OCI-LY7 (cell line): ENCODE measurements around the gene MSLN. TPM values are rescaled to one million over a fixed set of nuclear protein-coding genes. Genes with fewer than 3 reads are reported as not detected.

ENCODE experiments used
- BruUV-seq: library from RNA; stranded (reverse); fragments of 400-500 nt; replicated peaks from 2 replicates; lab custom pipeline; 2021; lab: Mats Ljungman, UMichigan
- CTCF ChIA-PET: fragments of 300-600 bp; sonication (Branson Sonifier 250); formaldehyde crosslinking; loops from one replicate; lab custom pipeline; 2022; ENCODE audit warnings: antibody characterized with exemption; ENCODE audit not compliant: unreplicated experiment; lab: Charles Lee
- POLR2A ChIA-PET: fragments of 300-600 bp; sonication (Branson Sonifier 250); formaldehyde crosslinking; loops from one replicate; lab custom pipeline; 2022; ENCODE audit warnings: antibody characterized with exemption; lab: Charles Lee
- DNase-seq: peaks from one replicate; pipeline ENCODE4 v3.0.0-alpha.2; 2015; ENCODE audit warnings: low spot score
- H2AFZ ChIP-seq: fragments of 200-600 bp; sonication (generic), shearing (Covaris generic); 2 replicates; pipeline ENCODE4 v1.6.1; 2014; ENCODE audit warnings: mild to moderate bottlenecking, antibody characterized with exemption, low read length, moderate library complexity
- H3K27ac ChIP-seq: fragments of 200-600 bp; sonication (generic); 2 replicates; pipeline ENCODE4 v1.5.1; 2014; ENCODE audit warnings: mixed run types, low read depth, mild to moderate bottlenecking, moderate library complexity, low read length, inconsistent platforms; ENCODE audit not compliant: poor library complexity, severe bottlenecking
- H3K36me3 ChIP-seq: fragments of 200-600 bp; sonication (generic); 2 replicates; pipeline ENCODE4 v1.6.1; 2014; ENCODE audit warnings: mild to moderate bottlenecking, antibody characterized with exemption, low read length, moderate library complexity, mixed read lengths; ENCODE audit not compliant: insufficient read depth
- H3K4me1 ChIP-seq: fragments of 200-600 bp; sonication (generic); 2 replicates; pipeline ENCODE4 v1.5.1; 2014; ENCODE audit warnings: mild to moderate bottlenecking, low read length; ENCODE audit not compliant: insufficient read depth, poor library complexity, severe bottlenecking
- H3K4me2 ChIP-seq: fragments of 200-600 bp; sonication (generic); 2 replicates; pipeline ENCODE4 v1.6.1; 2014; ENCODE audit warnings: mild to moderate bottlenecking, low read length
- H3K4me3 ChIP-seq: fragments of 200-600 bp; sonication (generic); 2 replicates; pipeline ENCODE4 v1.5.1; 2014; ENCODE audit warnings: mild to moderate bottlenecking, low read depth, low read length; ENCODE audit not compliant: poor library complexity, severe bottlenecking
- H3K79me2 ChIP-seq: fragments of 200-600 bp; sonication (generic); 2 replicates; pipeline ENCODE4 v1.6.1; 2016; ENCODE audit warnings: low read depth, mild to moderate bottlenecking, low read length, moderate library complexity, mixed read lengths; ENCODE audit not compliant: insufficient read depth
- H3K9me2 ChIP-seq: fragments of 200-600 bp; sonication (generic); 2 replicates; pipeline ENCODE4 v1.6.1; 2016; ENCODE audit warnings: mild to moderate bottlenecking, low read length, mixed read lengths; ENCODE audit not compliant: insufficient read depth
- H3K9me3 ChIP-seq: fragments of 200-600 bp; sonication (generic); 2 replicates; pipeline ENCODE4 v1.6.1; 2014; ENCODE audit warnings: mild to moderate bottlenecking, mixed run types, low read length, mixed read lengths
- H4K20me1 ChIP-seq: fragments of 200-600 bp; sonication (generic); 2 replicates; pipeline ENCODE4 v1.6.1; 2014; ENCODE audit warnings: mild to moderate bottlenecking, antibody characterized with exemption, low read length, moderate library complexity, mixed read lengths; ENCODE audit not compliant: insufficient read depth
- CTCF ChIP-seq: fragments of 200-600 bp; sonication (generic); conservative IDR thresholded peaks from 2 replicates; pipeline ENCODE4 v1.5.1; 2014; ENCODE audit warnings: mild to moderate bottlenecking, antibody characterized with exemption, low read length, moderate library complexity, mixed read lengths
- EZH2phosphoT487 ChIP-seq: fragments of 200-600 bp; sonication (generic); IDR thresholded peaks from 2 replicates; pipeline ENCODE4 v1.6.1; 2018; ENCODE audit warnings: low read depth, borderline replicate concordance, mild to moderate bottlenecking, mixed run types, antibody characterized with exemption, low read length, moderate library complexity, mixed read lengths
- intact Hi-C: fragments of 100-400 bp; cut with micrococcal nuclease; formaldehyde crosslinking; loops from one replicate; pipeline ENCODE4 v1.10.0; 2022; ENCODE audit not compliant: unreplicated experiment
- total RNA-seq, 2 experiments: library from RNA; depleted of rRNA in 1 of 2; stranded (reverse); fragments of >200 nt in 1 of 2; shearing (Covaris generic) in 1 of 2; gene quantifications; 2 replicates each; pipeline ENCODE4 v1.2.3, GENCODE V29; 2014 to 2022

The MSLN gene
- total RNA-seq, 2 experiments from 2014 or later: 0.13 to 0.44 TPM

- no peak overlapping the region for H2AFZ ChIP-seq
- H3K9me2 ChIP-seq: no peaks in the 10 kb centered on the region
- intact Hi-C loops: no loop called here
- no peak for TF ChIP-seq CTCF
- TF ChIP-seq EZH2phosphoT487: no peak
- CTCF ChIA-PET: interaction anchor here (0.6 kb wide), 1 partner anchor 212 kb away, joined by 3 read pairs; no protein-coding TSS in a partner anchor
- no peaks in the 10 kb centered on the region for H4K20me1 ChIP-seq
- no peaks in the 10 kb centered on the region for H3K79me2 ChIP-seq
- POLR2A ChIA-PET: interaction anchor here (0.9 kb wide), 1 partner anchor 168 kb away, joined by 3 read pairs; no protein-coding TSS in a partner anchor
- H3K4me1 ChIP-seq: no peaks in the 10 kb centered on the region
- H3K36me3 ChIP-seq: no peaks in the 10 kb centered on the region
- no peak overlapping the region for H3K4me2 ChIP-seq
- H3K9me3 ChIP-seq: no peaks in the 10 kb centered on the region
- H3K4me3 ChIP-seq: no peak overlapping the region
- no TSS peak for BruUV-seq
- DNase-seq: no peak
- H3K27ac ChIP-seq: no peak overlapping the region
These were observed 43.9 kb downstream of the MSLN start for GRCh38 chr16:804193-805048.

GRCh38 chr16:805474-805873 is 44.9 kb downstream of the MSLN start:
- H3K4me2 ChIP-seq: no peak overlapping the region
- H3K27ac ChIP-seq: no peak overlapping the region
- ChIA-PET POLR2A (no interaction called here), CTCF (no interaction called here)
- no TSS peak for BruUV-seq
- H3K4me3 ChIP-seq: no peak overlapping the region
- no peaks in the 10 kb centered on the region for H3K4me1 ChIP-seq
- H3K9me2 ChIP-seq: no peaks in the 10 kb centered on the region
- no peaks in the 10 kb centered on the region for H3K9me3 ChIP-seq
- no peaks in the 10 kb centered on the region for H4K20me1 ChIP-seq
- H3K36me3 ChIP-seq: no peaks in the 10 kb centered on the region
- H2AFZ ChIP-seq: no peak overlapping the region
- no peak for DNase-seq
- no peaks in the 10 kb centered on the region for H3K79me2 ChIP-seq
- TF ChIP-seq CTCF (no peak), EZH2phosphoT487 (no peak)
- intact Hi-C loops: no loop called here
